Esophagus squamous epithelium (tissue), 4 donors: ENCODE results near the gene ZNF416.

Source experiments
- POLR2A ChIP-seq, 4 donors: fragments of 450-650 bp; IDR thresholded peaks; one replicate each; pipeline ENCODE4 v1.6.1; 2017; ENCODE audit warnings: antibody characterized with exemption in 4 of 4, mild to moderate bottlenecking in 4 of 4, moderate library complexity in 3 of 4
- TF ChIP-seq, protein P1 (sequence below), 6 experiments: fragments of 450-650 bp in 4 of 6; fragments of 200-600 bp in 2 of 6; sonication (generic) in 2 of 6; IDR thresholded peaks; one replicate each; pipeline ENCODE4 v1.5.1; 2016 to 2019; ENCODE audit warnings: antibody characterized with exemption in 6 of 6, mild to moderate bottlenecking in 4 of 6, moderate library complexity in 4 of 6

DNA sequence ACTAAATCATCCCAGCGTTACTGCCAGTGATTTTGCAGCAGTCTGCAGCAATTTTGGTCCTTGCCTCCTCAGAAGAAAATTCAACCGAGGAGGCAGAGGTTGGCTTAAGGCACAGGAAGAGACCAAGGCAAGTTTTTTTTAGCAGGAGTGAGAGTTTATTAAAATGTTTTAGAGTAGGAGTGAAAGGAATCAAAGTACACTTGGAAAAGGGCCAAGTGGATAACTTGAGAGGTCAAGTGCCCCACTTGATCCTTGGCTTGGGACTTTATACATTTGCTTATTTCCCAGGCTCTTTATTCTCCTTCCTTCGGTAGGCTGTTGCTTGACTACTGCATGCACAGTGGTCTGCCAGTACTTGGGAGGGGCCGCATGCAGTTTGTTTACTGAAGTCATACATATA is 32.4 kb upstream of the ZNF416 start:
- TF ChIP-seq, protein P1, sequence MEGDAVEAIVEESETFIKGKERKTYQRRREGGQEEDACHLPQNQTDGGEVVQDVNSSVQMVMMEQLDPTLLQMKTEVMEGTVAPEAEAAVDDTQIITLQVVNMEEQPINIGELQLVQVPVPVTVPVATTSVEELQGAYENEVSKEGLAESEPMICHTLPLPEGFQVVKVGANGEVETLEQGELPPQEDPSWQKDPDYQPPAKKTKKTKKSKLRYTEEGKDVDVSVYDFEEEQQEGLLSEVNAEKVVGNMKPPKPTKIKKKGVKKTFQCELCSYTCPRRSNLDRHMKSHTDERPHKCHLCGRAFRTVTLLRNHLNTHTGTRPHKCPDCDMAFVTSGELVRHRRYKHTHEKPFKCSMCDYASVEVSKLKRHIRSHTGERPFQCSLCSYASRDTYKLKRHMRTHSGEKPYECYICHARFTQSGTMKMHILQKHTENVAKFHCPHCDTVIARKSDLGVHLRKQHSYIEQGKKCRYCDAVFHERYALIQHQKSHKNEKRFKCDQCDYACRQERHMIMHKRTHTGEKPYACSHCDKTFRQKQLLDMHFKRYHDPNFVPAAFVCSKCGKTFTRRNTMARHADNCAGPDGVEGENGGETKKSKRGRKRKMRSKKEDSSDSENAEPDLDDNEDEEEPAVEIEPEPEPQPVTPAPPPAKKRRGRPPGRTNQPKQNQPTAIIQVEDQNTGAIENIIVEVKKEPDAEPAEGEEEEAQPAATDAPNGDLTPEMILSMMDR (IDR thresholded peaks at IDR 0.05), result no peak
- no peak for TF ChIP-seq POLR2A (IDR thresholded peaks at IDR 0.05)
